Measurements from ENCODE around the gene ZBTB11. TPM values are rescaled to one million over a fixed set of nuclear protein-coding genes. Genes with fewer than 3 reads are reported as not detected.
"Not testable (repeated sequence)": the region's sequence is repeated elsewhere in the genome, so short reads cannot be mapped to it uniquely, and the experiment has no call there.

Gene ZBTB11
- total RNA-seq, 1 donor from 2014 or later, result 14.7 TPM

DNA sequence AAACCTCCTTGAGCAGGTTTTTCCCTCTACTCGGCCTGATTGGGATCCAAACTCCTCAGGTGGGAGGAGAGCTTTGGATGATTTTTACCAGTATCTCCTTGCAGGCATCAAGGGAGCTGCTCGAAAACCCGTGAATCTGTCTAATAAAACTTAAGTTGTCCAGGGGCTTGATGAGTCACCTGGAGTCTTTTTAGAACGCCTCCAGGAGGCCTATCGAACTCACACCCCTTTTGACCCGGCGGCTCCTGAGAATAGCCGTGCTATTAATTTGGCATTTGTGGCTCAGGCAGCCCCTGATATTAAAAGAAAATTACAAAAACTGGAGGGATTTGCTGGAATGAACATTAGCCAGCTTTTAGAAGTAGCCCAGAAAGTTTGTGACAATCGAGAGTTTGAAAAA, 41.6 kb downstream of the ZBTB11 start:
- no peak overlapping the region for H3K27ac Mint-ChIP-seq (ENCODE audit: unreplicated experiment)

DNA sequence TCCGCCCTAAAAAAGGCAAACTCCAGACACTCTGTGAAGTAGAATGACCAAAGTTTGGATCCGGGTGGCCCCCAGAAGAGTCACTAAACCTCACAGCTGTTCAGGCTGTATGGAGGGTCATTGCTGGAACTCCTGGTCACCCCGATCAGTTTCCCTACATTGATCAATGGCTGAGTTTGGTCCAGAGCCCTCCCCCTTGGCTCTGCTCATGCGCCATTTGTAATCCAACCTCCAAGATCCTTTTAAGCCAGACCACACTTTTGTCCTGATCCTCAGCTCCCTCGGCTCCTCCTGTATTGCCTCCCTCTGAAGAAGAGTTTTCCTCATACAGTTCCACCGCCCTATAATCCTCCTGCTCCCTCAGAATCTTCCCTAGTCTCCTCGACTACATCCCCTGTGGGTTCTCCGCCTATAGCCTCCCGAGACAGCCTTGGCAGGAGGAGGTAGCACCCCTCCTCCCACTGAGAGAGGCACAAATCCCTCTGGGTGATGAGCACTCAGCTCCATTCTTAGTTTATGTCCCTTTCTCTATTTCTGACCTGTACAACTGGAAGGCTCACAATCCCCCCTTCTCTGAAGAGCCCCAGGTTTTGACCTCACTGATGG, 42.2 kb downstream of the ZBTB11 start:
- TF ChIP-seq, protein P1, sequence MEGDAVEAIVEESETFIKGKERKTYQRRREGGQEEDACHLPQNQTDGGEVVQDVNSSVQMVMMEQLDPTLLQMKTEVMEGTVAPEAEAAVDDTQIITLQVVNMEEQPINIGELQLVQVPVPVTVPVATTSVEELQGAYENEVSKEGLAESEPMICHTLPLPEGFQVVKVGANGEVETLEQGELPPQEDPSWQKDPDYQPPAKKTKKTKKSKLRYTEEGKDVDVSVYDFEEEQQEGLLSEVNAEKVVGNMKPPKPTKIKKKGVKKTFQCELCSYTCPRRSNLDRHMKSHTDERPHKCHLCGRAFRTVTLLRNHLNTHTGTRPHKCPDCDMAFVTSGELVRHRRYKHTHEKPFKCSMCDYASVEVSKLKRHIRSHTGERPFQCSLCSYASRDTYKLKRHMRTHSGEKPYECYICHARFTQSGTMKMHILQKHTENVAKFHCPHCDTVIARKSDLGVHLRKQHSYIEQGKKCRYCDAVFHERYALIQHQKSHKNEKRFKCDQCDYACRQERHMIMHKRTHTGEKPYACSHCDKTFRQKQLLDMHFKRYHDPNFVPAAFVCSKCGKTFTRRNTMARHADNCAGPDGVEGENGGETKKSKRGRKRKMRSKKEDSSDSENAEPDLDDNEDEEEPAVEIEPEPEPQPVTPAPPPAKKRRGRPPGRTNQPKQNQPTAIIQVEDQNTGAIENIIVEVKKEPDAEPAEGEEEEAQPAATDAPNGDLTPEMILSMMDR (IDR thresholded peaks at IDR 0.05), result no peak
- H3K36me3 Mint-ChIP-seq (ENCODE audit: low read depth), result no peaks in the 10 kb centered on the region
- no peaks in the 10 kb centered on the region for H3K9me3 Mint-ChIP-seq (ENCODE audit: low read depth)
- no peak overlapping the region for H3K4me3 Mint-ChIP-seq (ENCODE audit: unreplicated experiment)
- H3K4me1 Mint-ChIP-seq (ENCODE audit: low read depth), result peaks cover 3% of the 10 kb centered on the region
- H3K27ac Mint-ChIP-seq (ENCODE audit: unreplicated experiment), result no peak overlapping the region
- H3K27me3 Mint-ChIP-seq (ENCODE audit: low read depth), result peaks cover 7% of the 10 kb centered on the region
- DNase-seq (ENCODE audit: low spot score), result no peak

More for the DNA sequence above, 41.6 kb downstream of the ZBTB11 start:
- peaks cover 3% of the 10 kb centered on the region for H3K4me1 Mint-ChIP-seq (ENCODE audit: low read depth)
- H3K4me3 Mint-ChIP-seq (ENCODE audit: unreplicated experiment), result no peak overlapping the region
- no peaks in the 10 kb centered on the region for H3K36me3 Mint-ChIP-seq (ENCODE audit: low read depth)
- TF ChIP-seq, protein P1 (IDR thresholded peaks at IDR 0.05), result no peak
- DNase-seq (ENCODE audit: low spot score), result no peak
- H3K9me3 Mint-ChIP-seq (ENCODE audit: low read depth), result no peaks in the 10 kb centered on the region
- H3K27me3 Mint-ChIP-seq (ENCODE audit: low read depth), result peaks cover 7% of the 10 kb centered on the region

DNA sequence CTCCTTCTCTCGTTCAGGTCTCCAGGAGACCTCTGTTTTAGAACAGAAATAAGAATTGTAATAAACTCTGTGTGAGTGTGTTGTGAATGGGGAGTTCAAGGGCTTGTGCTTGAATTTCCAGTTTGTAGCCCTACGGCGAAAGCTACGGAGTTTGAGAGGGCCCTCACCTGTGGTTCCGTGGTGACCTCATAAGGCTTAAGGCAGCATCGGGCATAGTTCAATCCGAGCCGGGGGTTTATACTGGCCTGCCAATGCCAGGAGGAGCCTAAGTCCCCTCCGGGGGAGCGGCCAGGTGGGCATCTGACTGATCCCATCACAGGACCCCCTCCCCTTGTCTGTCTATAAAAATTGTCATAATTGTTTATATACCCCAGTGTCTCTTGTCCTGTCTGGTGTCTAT, 43.7 kb downstream of the ZBTB11 start:
- DNase-seq (ENCODE audit: low spot score), result no peak
- Mint-ChIP-seq H3K4me1 (ENCODE audit: low read depth) (peaks cover 3% of the 10 kb centered on the region), H3K4me3 (ENCODE audit: unreplicated experiment) (no peak overlapping the region), H3K36me3 (ENCODE audit: low read depth) (no peaks in the 10 kb centered on the region), H3K9me3 (ENCODE audit: low read depth) (no peaks in the 10 kb centered on the region), H3K27me3 (ENCODE audit: low read depth) (peaks cover 7% of the 10 kb centered on the region), H3K27ac (ENCODE audit: unreplicated experiment) (no peak overlapping the region)
- TF ChIP-seq, protein P1 (IDR thresholded peaks at IDR 0.05), result no peak

DNA sequence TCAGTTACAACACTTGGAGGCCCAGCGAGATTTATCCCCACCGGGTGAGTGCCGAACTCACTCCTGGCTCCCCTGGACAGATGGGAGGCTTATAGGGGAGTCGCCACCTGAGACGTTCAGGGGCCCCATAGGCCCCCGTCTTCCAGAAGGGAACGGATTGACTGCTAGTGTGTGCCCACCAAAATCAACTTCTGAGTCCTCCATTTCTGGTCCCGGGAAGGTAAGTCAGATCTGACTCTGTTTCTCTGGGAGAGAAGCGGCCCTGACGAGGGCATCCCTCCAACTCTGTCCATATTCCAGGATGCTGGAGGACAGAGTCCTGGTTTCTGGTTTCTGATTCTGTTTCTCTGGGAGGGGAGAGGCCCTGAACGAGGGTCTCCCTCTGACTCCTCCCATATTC, 44.3 kb downstream of the ZBTB11 start:
- Mint-ChIP-seq H3K36me3 (ENCODE audit: low read depth) (no peaks in the 10 kb centered on the region), H3K4me3 (ENCODE audit: unreplicated experiment) (no peak overlapping the region), H3K4me1 (ENCODE audit: low read depth) (peaks cover 3% of the 10 kb centered on the region), H3K27ac (ENCODE audit: unreplicated experiment) (no peak overlapping the region), H3K9me3 (ENCODE audit: low read depth) (no peaks in the 10 kb centered on the region), H3K27me3 (ENCODE audit: low read depth) (peaks cover 7% of the 10 kb centered on the region)
- no peak for DNase-seq (ENCODE audit: low spot score)
- TF ChIP-seq, protein P1 (IDR thresholded peaks at IDR 0.05), result no peak

DNA sequence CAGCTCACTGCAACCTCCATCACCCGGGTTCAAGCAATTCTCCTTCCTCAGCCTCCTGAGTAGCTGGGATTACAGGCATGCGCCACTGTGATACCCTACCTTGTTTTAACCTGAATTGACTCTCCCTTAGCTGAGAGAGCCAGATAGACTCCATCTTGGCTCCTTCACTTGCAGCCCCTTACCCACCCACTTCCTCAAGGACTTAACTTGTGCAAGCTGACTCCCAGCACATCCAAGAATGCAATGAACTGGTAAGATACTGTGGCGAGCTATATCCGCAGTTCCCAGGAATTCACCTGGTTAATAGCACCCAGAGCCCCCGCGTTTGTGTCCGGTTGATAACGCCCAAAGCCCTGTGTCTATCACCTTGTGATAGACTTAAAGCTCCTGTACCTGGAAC, 45.0 kb downstream of the ZBTB11 start:
- H3K36me3 Mint-ChIP-seq (ENCODE audit: low read depth); H3K4me1 Mint-ChIP-seq (ENCODE audit: low read depth); H3K27ac Mint-ChIP-seq (ENCODE audit: unreplicated experiment); DNase-seq (ENCODE audit: low spot score); H3K27me3 Mint-ChIP-seq (ENCODE audit: low read depth); H3K9me3 Mint-ChIP-seq (ENCODE audit: low read depth); H3K4me3 Mint-ChIP-seq (ENCODE audit: unreplicated experiment): not testable (repeated sequence)

DNA sequence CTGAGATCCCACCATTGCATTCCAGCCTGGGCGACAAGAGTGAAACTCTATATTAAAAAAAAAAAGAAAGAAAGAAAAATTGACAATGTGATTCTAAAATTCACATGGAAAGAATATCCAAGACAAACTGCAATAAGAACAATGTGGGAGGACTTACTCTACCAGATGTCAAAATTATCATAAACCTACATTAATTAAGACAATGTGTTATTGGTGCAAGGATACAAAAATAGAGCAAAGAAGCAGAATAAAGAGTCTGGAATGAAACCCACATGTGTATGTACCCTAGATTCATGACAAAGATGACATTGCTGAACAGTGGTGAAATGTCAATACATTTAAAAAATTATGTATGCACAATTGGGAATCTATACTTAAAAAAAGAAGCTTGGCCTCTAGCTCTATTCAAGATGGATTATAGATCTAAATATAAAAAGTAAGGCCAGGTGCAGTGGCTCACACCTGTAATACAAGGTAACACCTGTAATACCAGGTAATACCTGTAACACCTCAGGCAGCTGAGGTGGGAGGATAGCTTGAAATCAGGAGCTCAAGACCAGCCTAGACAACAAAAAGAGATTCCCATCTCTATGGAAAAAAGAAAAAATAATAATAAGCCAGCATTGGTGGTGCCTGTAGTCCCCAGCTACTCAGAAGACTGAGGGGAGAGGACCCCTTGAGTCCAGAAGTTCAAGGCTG, 45.7 kb downstream of the ZBTB11 start:
- Mint-ChIP-seq H3K4me3 (ENCODE audit: unreplicated experiment) (no peak overlapping the region), H3K36me3 (ENCODE audit: low read depth) (no peaks in the 10 kb centered on the region), H3K27ac (ENCODE audit: unreplicated experiment) (no peak overlapping the region), H3K4me1 (ENCODE audit: low read depth) (peaks cover under 1% of the 10 kb centered on the region), H3K27me3 (ENCODE audit: low read depth) (peaks cover 7% of the 10 kb centered on the region), H3K9me3 (ENCODE audit: low read depth) (no peaks in the 10 kb centered on the region)
- no peak for DNase-seq (ENCODE audit: low spot score)
- TF ChIP-seq, protein P1 (IDR thresholded peaks at IDR 0.05), result no peak
